RPMI8226 (cell line): Measurements from ENCODE around the gene ANKLE1.
"Not testable (repeated sequence)": the region's sequence is repeated elsewhere in the genome, so short reads cannot be mapped to it uniquely, and the experiment has no call there.

Source experiments
- DNase-seq: peaks from one replicate; pipeline ENCODE4 v3.0.0-alpha.2; 2015

ANKLE1 gene

DNA sequence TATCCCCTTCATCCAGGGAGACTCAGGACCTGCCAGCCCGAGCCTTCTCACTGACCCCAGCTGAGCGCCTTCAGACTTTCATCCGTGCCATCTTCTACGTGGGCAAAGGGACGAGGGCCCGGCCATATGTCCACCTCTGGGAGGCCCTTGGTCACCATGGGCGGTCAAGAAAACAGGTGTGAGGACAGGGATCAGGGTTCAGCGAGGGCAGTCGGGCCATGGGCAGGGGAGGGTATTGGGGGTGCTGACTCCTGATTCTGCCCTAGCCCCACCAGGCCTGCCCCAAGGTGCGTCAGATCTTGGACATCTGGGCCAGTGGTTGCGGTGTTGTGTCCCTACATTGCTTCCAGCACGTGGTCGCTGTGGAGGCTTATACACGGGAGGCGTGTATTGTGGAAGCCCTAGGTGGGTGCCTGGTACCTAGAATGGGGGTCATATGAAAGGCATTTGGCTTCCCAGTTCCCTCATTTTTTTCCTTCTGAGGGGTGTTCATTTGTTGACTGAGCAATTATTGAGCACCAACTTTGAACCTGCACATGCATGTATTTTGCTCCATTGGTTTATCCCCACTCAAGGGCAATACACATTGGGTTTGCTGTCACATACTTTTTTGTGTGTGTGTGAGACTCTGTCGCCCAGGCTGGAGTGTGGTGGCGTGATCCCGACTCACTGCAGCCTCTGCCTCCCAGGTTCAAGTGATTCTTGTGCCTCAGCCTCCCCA lies 3.9 kb downstream of the ANKLE1 start:
- DNase-seq: no peak

DNA sequence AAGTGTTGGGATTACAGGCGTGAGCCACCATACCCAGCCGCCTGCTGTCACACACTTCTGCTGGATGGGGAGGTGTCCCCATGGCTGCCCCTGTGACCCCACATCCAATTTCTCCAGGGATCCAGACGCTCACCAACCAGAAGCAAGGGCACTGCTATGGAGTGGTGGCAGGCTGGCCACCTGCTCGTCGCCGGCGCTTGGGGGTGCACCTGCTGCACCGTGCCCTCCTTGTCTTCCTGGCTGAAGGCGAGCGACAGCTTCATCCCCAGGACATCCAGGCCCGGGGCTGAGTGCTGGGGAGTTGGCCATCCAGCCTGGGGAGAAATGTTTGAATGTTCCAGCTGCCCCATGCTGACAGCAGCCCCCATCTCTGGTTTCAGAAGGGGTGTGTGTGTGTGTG lies 4.6 kb downstream of the ANKLE1 start:
- no peak for DNase-seq

DNA sequence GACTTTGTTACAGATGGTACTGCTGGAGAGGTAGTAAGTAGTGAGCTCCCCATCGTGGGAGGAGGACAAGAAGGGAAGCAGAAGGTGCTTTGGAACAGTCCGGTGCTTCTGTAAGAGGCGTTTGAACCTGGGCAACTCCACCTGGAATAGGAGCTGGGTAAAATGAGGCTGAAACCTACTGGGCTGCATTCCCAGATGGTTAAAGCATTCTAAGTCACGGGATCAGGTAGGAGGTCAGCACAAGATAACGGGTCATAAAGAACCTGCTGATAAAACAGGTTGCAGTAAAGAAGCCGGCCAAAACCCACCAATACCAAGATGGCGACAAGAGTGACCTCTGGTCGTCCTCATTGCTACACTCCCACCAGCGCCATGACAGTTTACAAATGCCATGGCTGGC lies 5.1 kb downstream of the ANKLE1 start:
- DNase-seq: no peak

DNA sequence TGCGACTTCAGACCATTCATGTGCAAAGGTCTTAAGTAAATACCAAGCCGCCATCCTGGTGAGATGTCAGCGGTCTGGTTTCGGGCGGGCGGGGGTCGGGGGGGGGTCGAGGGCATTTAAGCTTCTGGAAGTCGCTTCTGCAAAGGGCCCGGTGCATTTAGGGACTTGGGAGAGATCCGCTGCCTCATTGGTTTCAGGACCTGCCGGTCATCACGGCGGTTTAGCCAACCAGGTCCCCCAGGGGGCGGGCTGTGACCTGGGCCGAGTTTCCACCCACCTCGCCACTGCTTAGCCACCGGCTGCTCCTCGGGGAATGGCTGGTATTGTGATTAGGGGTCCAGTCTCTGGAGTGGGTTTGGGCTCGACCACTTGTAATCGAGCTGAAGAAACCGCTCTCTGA lies 7.8 kb downstream of the ANKLE1 start:
- peak; percentile 79 for DNase-seq

DNA sequence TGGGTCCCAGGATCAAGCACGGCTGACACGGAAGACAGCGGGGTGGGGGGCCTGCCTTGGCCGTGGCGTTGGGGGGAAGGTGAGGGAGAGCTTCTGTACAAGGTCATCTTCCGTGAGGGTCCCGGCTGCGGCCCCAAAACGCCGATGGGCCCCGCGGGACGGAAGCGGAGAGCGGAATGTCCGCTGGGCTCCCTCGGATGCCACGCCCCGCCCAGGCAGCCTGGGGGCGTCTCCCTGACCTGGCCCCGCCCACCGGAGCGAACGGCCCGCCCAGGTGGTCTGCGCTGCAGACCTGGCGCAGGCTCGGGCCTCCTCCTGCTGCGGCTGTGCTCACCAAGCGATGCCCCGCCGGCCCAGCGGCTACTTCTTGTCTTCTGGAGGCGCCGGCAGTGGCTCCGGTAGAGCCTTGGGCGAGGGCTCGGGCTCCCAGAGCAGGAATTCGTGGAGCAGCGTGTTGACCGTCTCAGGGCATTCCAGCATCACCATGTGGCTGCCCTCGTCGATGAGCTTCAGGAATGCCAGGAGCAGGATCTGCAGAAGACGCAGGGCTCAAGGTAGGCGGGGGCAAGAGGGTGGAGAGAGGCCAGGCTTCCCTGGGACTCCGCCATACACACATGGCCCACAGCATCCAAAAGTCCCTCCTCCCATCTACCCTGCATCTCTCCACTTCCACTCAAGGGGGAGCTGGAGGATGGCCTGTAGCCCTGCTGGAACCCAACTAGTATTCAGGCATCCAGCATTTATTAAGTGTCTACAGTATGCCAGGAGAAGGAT lies 10.8 kb downstream of the ANKLE1 start:
- peak; percentile 81 for DNase-seq

DNA sequence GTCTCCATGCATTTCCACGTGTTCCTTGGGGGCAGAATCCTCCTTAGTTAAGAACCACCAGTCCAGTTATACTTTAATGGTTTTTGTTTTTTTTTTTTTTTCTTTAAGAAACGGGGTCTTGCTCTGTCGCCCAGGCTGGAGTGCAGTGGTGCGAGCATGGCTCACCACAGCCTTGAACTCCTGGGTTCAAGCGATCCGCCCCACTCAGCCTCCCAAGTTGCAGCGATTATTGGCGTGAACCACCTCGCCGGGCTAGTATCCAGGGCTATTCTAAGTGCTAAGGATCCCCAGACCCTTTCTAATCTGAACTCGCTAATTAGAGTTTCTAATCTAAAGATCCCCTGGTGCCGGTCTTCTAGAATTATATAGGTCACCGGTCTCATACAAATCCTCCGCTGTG lies 11.9 kb downstream of the ANKLE1 start:
- DNase-seq: no peak

DNA sequence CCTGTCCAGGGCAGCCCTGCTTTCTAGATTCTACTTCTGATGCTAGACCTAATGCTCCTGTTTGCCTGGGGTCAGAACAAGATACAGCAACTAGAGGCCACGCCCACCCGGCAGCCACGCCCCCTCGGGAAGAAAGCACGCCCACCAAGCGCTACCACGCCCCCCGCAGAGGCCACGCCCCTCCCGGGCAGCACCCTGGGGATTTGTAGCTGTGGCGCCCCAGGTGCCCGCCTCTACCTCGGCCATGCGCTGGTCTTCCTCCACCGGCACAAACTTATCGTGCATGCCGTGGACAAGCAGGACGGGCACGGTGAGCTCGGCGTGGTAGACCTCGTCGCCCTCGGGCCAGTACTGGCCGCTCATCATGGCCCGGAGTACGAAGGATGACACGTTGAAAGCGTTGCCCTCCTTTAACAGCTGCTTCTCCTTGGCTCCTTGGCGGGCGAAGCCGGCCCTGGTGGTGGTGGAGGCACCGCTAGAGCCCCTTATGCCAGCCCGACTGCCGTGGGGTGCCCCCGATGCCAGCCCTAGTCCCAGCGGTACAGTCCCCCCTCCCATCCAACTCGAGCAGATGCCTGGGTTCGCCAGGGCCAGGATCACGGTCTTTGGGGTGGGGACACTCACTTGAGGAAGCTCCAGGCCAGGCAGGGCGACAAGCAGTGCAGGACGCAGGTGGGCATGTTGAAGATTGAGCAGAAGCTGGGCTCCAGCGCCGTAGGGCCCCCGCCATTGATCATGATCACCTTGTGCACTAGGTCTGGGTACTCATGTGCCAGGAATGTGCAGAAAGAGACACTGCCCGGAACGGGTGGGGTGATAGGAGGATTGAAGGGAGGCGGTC lies 12.6 kb downstream of the ANKLE1 start:
- peak; percentile 28 for DNase-seq

DNA sequence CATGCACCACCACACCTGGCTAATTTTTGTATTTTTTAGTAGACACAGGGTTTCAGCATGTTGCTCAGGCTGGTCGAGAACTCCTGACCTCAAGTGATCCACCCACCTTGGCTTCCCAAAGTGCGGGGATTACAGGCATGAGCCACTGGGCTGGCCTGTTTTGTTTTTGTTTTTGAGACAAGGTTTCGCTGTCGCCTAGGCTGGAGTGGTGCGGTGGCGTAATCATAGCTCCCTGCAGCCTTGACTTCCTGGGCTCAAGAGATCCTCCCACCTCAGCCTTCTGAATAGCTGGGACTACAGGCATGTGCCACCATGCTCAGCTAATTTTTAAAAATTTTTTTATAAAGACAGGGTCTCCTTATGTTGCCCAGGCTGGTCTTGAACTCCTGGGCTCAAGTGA lies 13.8 kb downstream of the ANKLE1 start:
- DNase-seq: not testable (repeated sequence)

DNA sequence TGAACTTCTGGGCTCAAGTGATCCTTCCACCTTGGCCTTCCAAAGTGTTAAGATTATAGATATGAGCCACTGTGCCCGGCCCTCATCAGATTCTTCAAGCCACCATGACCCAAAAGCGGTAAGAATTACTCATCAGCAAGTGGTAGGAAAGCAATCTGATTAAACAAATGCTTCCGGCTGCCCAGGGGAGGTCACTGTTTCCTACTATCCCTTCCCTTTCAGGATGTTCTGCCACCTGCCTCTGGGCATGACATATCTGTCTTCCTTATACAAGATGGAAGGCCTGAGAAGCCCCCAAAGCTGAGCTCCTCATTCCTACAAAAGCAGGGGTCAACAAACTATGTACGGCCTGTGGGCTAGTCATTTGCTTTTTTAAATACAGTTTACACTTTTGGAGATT lies 14.6 kb downstream of the ANKLE1 start:
- DNase-seq: no peak

DNA sequence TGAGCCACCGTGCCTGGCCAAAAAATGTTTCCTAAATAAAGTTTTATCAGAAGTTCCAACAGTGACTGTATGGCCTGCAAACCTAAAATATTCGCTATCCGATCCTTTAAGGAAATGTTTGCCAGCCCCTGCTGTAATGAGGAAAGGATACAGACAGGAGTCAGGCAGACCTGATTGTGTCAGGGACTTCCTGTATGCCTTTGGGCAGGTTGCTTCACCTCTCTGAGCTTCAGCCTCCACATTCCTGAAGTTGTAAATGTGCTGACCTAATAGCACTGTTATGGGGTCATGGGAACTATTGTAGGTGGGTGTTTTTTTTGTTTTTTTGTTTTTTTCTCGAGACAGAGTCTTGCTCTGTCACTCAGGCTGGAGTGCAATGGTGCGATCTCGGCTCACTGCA lies 15.3 kb downstream of the ANKLE1 start:
- no peak for DNase-seq

DNA sequence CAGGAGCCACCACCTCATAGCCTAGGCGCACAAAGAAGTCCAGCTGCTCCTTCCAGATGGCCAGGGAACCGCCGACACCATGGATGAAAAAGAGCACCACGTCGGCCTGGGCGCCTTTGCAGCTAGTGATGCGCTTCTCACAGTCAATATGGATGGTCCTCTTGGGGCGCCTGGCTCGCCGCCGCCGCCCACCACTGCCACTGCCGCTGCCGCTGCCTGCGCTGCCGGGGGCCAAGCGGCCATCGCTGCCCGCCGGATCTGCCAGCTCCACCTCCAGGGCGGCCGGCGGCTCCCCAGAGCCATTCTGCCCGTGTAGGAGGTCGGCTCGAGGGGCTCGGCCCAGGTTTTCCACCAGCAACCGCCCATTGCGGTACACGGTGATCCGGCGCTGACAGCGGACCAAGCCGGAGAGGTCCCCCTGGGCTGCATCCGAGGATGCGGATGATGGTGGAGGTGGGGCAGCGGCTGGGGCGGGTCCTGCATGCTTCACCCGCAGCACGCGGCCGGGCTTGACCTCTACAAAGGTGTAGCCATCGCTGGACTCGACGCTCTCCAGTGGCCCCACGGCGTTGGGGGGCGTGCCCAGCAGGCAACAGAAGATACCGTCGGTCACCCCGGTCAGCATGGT lies 19.4 kb downstream of the ANKLE1 start:
- no peak for DNase-seq

DNA sequence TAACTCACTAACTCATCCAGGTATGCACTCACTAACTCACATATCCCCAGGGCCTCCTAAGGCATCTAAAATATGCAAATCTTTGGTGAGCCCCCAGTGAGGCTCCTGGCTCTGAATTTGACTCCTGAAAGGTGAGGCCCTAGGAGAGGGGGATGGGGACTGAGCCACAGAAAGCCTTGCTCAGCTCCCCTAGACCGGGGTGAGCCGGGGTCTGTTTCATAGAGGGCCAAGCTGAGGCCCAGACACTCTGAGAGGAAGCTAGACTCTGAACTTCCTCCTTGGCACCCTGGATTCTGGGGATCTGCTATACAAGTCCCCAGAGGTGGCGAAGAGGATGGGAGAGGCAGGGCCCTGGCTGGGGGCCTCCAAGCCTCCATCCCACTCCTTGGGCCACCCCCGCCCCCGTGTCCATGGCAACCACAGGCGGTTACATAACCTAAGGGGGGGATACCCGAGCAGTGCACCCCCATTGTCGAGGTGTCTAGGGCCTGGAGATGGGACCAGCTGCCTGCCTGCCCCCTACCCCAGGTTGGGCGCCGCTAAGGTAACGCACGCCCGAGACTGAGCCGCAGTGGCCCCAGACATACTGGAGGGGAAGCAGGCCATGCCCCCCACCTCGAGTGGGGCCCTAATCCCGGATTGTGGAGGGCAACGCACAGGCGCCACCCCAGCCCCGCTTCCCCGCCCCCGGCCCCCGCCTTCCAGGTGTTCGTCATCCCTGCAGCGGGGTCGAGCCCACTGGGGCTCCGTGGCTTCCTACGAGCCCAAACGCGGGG lies 20.9 kb downstream of the ANKLE1 start:
- DNase-seq: peak; percentile 28

DNA sequence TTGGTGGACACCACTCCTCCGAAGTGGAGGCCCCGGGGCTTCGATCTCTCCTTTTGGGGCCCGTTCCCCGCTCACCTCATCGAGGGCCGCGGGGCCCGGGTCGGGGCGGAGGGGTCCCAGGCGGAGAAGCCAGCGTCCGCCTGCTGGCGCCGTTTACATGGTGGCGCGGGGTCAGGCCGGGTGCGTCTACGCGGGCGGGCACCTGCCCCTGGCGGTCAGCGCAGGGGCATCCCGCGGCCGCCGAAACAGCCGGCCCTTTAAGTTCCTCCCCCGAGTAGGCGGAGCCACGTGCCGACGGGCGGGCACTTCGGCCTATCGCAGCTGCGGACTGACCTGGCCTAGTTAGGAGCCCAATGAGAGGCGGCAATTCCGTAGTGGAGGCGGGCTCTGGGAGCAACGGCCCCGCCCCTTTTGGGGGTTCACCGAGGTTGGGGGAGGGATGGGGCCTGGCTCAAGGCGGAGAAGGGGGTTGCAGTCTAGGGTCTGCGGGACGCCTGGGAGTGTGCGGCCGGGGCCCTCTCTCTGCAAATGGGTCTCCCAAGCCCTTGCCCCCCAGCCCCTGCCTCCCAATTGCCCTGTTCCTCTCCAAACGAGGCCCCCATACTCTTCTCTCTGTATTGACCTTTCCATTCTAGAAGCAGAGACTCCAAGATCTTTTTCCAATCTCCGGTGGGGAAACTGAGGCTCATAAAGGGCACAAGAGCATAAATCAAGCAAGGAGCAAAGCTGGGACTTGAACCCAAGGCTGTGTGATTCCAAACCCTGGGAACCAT lies 21.7 kb downstream of the ANKLE1 start, which contains the start of gene ABHD8:
ABHD8 (minus strand) TSS at position 259 of the 773 bp plus-strand sequence. CDS start 1,809 bp downstream, outside the sequence.
- peak; percentile 97 for DNase-seq

DNA sequence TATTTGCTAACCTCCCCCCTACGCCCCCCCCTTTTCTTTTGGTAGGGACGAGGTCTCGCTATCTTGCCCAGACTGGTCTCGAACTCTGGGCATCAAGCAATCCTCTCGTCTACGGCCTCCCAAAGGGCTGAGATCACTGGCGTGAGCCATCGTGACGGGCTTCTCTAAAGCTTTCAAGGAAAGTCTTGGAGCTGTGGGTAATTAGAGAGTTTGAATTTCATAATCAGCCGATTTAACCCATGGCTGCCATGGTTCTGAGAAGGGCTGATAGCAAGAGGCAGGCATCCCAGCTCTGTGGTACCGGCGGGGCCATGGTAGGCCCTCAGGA lies 22.2 kb downstream of the ANKLE1 start:
- no peak for DNase-seq

DNA sequence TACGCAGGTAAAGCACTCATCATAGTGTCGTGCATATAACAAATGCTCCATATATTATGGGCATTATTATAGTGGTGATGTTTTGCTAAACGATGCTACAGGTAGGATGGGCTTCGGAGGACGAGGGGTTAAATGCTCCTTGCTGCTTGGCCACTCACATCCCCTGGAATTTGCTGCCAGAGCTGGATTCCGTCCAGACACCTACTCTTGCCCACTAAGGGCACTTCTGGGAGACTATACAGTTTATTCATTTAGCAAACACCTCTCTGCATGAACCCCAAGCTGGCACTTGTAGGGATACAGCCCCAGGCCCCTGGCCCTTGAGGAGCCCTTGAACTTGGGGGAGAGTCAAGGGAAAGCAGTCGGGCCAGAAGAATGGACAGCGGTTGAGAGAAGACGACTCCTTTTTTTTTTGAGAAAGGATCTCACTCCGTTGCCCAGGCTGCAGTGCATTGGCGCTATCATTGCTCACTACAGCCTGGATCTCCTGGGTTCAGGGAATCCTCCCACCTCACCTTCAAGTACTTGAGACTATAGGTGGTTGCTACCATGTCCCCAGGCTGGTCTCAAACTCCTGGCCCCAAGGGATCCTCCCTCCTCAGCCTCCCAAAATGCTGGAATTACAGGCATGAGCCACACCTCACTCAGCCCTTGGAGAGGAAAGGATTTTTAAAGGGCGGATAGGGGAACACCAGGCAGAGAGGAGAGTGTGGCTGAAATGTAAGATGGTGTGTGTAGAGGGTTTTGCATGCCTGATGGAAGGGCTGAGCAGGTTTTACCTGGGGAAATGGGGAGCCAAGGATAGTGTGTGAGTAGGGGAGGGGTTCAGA lies 22.9 kb downstream of the ANKLE1 start:
- no peak for DNase-seq

DNA sequence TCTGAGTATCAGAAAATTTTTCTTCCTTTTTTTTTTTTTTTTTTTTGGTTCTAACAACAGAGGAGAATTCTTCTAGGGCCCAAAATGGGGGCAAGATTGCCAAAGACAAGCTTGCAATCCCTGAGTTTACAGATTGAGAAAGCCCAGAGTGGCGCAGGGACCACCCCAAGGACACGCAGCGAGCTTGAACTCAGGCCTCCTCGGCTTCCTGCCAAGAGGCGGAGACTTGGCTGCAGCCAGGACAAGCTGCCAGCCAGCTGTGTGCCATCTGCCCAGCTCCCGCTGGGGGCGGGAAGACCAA lies 23.5 kb downstream of the ANKLE1 start:
- DNase-seq: no peak

DNA sequence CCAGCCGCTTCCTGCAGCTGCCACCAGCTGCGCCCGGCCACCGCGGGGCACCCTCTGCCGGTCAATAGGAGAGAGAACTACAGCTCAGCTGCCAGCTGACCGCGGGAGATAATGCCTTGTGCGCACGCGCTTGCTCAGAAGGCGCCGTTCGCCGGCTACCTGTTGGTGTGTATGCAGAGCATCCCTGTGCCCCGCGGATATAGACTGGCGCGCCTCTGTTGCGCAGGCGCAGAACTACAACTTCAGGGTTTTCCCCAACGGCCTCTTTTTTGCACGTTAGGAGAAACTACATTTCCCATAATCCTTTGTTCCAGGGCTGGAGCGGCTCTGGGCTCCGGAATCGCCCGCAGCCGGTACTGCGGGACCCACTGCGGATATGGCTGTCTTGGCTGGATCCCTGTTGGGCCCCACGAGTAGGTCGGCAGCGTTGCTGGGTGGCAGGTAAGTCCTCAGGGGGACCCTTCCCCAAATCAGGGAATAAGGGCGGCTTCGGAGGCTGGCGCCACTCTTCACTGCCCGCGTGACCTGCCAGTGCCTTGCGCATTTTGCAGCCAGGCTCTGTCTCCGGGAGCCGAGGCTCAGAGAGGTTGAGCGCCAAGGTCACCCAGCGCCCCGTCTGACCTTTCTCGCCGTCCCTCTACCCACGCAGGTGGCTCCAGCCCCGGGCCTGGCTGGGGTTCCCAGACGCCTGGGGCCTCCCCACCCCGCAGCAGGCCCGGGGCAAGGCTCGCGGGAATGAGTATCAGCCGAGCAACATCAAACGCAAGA lies 24.0 kb downstream of the ANKLE1 start, which contains the start of gene MRPL34:
MRPL34 (plus strand) TSS at position 356 of the 768 bp plus-strand sequence; CDS start at position 377, 21 bp downstream.
- peak; percentile 99 for DNase-seq

DNA sequence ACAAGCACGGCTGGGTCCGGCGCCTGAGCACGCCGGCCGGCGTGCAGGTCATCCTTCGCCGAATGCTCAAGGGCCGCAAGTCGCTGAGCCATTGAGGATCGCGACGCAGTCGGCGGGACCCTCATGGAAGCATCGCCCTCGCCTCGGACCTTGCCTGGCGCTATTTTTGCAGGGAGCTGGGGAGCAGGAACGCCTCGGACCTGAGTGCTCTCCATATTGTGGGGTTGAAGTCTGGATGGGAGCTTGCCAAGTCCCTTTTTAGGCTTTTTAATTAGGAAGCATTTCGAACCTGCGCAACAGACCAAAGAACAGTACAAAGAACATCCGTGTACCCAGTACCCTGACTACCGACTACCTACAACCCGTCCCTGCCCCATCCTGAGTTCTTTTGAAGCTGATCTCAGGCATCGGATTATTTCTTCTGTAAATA lies 24.6 kb downstream of the ANKLE1 start:
- no peak for DNase-seq

DNA sequence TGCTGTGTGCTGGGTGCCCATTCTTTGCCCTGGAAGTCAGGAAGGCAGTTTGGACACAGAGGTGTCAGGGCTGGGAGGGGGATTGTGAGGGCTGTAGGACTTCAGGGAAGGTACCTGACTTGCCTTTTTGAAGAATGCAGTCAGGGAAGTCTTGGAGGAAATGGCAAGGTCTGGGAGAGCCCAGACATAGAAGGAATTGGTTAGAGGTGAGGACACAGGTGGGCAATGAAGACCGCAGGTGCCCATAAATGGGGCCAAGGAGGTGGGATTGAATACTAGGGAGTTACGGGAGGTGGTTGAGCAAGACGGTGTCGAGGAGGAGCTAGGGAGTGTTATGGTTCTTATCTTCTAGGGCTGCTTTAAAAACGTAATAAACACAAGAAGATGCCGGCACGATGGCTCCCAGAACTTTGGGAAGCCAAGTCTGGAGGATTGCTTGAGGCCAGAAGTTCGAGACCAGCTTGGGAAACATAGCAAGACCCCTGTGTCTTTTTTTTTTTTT lies 26.2 kb downstream of the ANKLE1 start:
- no peak for DNase-seq
